IMR-90 (cell line): ENCODE results near the gene DGKQ. TPM values are rescaled to one million over a fixed set of nuclear protein-coding genes. Genes with fewer than 3 reads are reported as not detected.

ENCODE experiments used
- ATAC-seq: fragments of 200-7000 bp; cut with Tn5 transposase; 2 replicates; pipeline ENCODE4 v1.9.1; 2020; ENCODE audit warnings: low read depth, mild to moderate bottlenecking, moderate library complexity
- BruUV-seq: library from RNA; stranded (reverse); fragments of 400-500 nt; replicated peaks from 2 replicates; lab custom pipeline; 2021; lab: Mats Ljungman, UMichigan
- CTCF ChIA-PET: fragments of 300-600 bp; formaldehyde crosslinking; extraction: SDS; loops from one replicate; lab custom pipeline; 2021; ENCODE audit warnings: antibody characterized with exemption; lab: Yijun Ruan, JAX
- POLR2A ChIA-PET: fragments of 300-600 bp; sonication (Branson Sonifier 250); formaldehyde crosslinking; loops from one replicate; lab custom pipeline; 2022; ENCODE audit warnings: antibody characterized with exemption; ENCODE audit not compliant: unreplicated experiment; lab: Charles Lee
- DNase-seq: peaks from one replicate; pipeline ENCODE4 v3.0.0; 2013
- H2AFZ ChIP-seq: replicated peaks from 2 replicates; pipeline ENCODE3; 2013; ENCODE audit warnings: low read length, mild to moderate bottlenecking; ENCODE audit not compliant: poor library complexity
- H2AK5ac ChIP-seq: 2 replicates; pipeline ENCODE4 v1.6.1; 2013; ENCODE audit warnings: low read depth, low read length, inconsistent platforms
- H2AK9ac ChIP-seq: replicated peaks from 2 replicates; pipeline ENCODE3; 2013; ENCODE audit warnings: mild to moderate bottlenecking, low read depth, low read length, moderate library complexity; ENCODE audit not compliant: poor library complexity
- H2BK120ac ChIP-seq: 2 replicates; pipeline ENCODE4 v1.6.1; 2013; ENCODE audit warnings: low read depth, low read length, inconsistent platforms
- H2BK15ac ChIP-seq: 3 replicates; pipeline ENCODE4 v1.6.1; 2013; ENCODE audit warnings: low read depth, low read length, inconsistent platforms
- H2BK20ac ChIP-seq: 2 replicates; pipeline ENCODE4 v1.6.1; 2013; ENCODE audit warnings: low read depth, mild to moderate bottlenecking, inconsistent platforms, low read length, moderate library complexity
- H2BK5ac ChIP-seq: 2 replicates; pipeline ENCODE4 v1.6.1; 2013; ENCODE audit warnings: mild to moderate bottlenecking, low read depth, low read length, inconsistent platforms; ENCODE audit not compliant: poor library complexity, severe bottlenecking
- H3K14ac ChIP-seq: replicated peaks from 2 replicates; pipeline ENCODE4 v1.6.1; 2013; ENCODE audit warnings: low read depth, low read length, inconsistent platforms
- H3K18ac ChIP-seq: 2 replicates; pipeline ENCODE4 v1.6.1; 2013; ENCODE audit warnings: low read depth, low read length, control low read depth
- H3K23ac ChIP-seq: 2 replicates; pipeline ENCODE4 v1.6.1; 2013; ENCODE audit warnings: low read depth, low read length, inconsistent platforms
- H3K27ac ChIP-seq: 2 replicates; pipeline ENCODE4 v1.5.1; 2013; ENCODE audit warnings: mild to moderate bottlenecking, control low read depth, low read length; ENCODE audit not compliant: insufficient read depth
- H3K27me3 ChIP-seq: 2 replicates; pipeline ENCODE4 v1.6.1; 2013; ENCODE audit warnings: low read length; ENCODE audit not compliant: control insufficient read depth, insufficient read depth
- H3K36me3 ChIP-seq: 2 replicates; pipeline ENCODE4 v1.6.1; 2013; ENCODE audit warnings: low read length, mixed read lengths; ENCODE audit not compliant: control insufficient read depth, insufficient read depth
- H3K4ac ChIP-seq: 2 replicates; pipeline ENCODE4 v1.6.1; 2013; ENCODE audit warnings: low read depth, low read length, inconsistent platforms
- H3K4me1 ChIP-seq: 2 replicates; pipeline ENCODE4 v1.6.1; 2013; ENCODE audit warnings: low read length, mixed read lengths; ENCODE audit not compliant: control insufficient read depth, insufficient read depth
- H3K4me2 ChIP-seq: 2 replicates; pipeline ENCODE4 v1.6.1; 2013; ENCODE audit warnings: low read depth, mild to moderate bottlenecking, control low read depth, low read length, moderate library complexity
- H3K4me3 ChIP-seq: 2 replicates; pipeline ENCODE4 v1.5.1; 2013; ENCODE audit warnings: low read depth, mild to moderate bottlenecking, control low read depth, low read length, moderate library complexity; ENCODE audit not compliant: insufficient read depth
- H3K56ac ChIP-seq: 2 replicates; pipeline ENCODE4 v1.6.1; 2013; ENCODE audit warnings: low read length, inconsistent platforms; ENCODE audit not compliant: insufficient read depth; ENCODE audit errors: extremely low read depth
- H3K79me1 ChIP-seq, 2 experiments: 2 replicates each; pipeline ENCODE4 v1.6.1; 2013; ENCODE audit warnings: low read length in 2 of 2, inconsistent platforms in 1 of 2, low read depth in 1 of 2
- H3K9ac ChIP-seq: 2 replicates; pipeline ENCODE4 v1.6.1; 2013; ENCODE audit warnings: low read depth, low read length, control low read depth
- H3K9me1 ChIP-seq: 2 replicates; pipeline ENCODE4 v1.6.1; 2013; ENCODE audit warnings: low read length, inconsistent platforms; ENCODE audit not compliant: insufficient read depth
- H3K9me3 ChIP-seq: 2 replicates; pipeline ENCODE4 v1.6.1; 2013; ENCODE audit warnings: low read length; ENCODE audit not compliant: control insufficient read depth, insufficient read depth
- H4K20me1 ChIP-seq: 2 replicates; pipeline ENCODE4 v1.6.1; 2013; ENCODE audit warnings: low read length, inconsistent platforms; ENCODE audit not compliant: insufficient read depth
- H4K5ac ChIP-seq: 2 replicates; pipeline ENCODE4 v1.6.1; 2013; ENCODE audit warnings: mild to moderate bottlenecking, low read depth, low read length, control low read depth
- H4K8ac ChIP-seq, 2 experiments: 2 replicates each; pipeline ENCODE4 v1.6.1; 2013; ENCODE audit warnings: low read depth in 2 of 2, low read length in 2 of 2, control low read depth in 1 of 2, inconsistent platforms in 1 of 2
- H4K91ac ChIP-seq: 2 replicates; pipeline ENCODE4 v1.6.1; 2013; ENCODE audit warnings: low read depth, low read length, inconsistent platforms; ENCODE audit not compliant: insufficient read depth
- BHLHE40 ChIP-seq: fragments of 150-350 bp; IDR thresholded peaks from 2 replicates; pipeline ENCODE4 v1.6.1; 2016; ENCODE audit warnings: mild to moderate bottlenecking, low read depth, low read length
- CTCF ChIP-seq: conservative IDR thresholded peaks from 2 replicates; pipeline ENCODE4 v1.5.1; 2012; ENCODE audit warnings: mild to moderate bottlenecking, low read depth, low read length, improper control_type of control experiment
- ELK1 ChIP-seq: fragments of 150-350 bp; IDR thresholded peaks from 2 replicates; pipeline ENCODE4 v1.6.1; 2016; ENCODE audit warnings: low read depth, mild to moderate bottlenecking, low read length, moderate library complexity, borderline replicate concordance
- FOS ChIP-seq: fragments of 150-350 bp; IDR thresholded peaks from 2 replicates; pipeline ENCODE4 v1.6.1; 2016; ENCODE audit warnings: low read depth, low read length
- MAFK ChIP-seq: IDR thresholded peaks from 2 replicates; pipeline ENCODE4 v1.6.1; 2012; ENCODE audit warnings: low read depth, low read length, improper control_type of control experiment
- MXI1 ChIP-seq: IDR thresholded peaks from 2 replicates; pipeline ENCODE4 v1.6.1; 2012; ENCODE audit warnings: low read depth, mild to moderate bottlenecking, low read length, moderate library complexity, borderline replicate concordance
- WGBS, 2 experiments: methylation state at CpG; one replicate each; pipeline versions ENCODE4 v1.1.5 to v1.1.7; 2013; ENCODE audit warnings: missing lambda C conversion rate in 2 of 2; ENCODE audit not compliant: insufficient read length in 1 of 2; ENCODE audit errors: extremely low coverage in 2 of 2; 5-methylcytosine and 5-hydroxymethylcytosine counted together
- dilution Hi-C: fragments of 300-500 bp; cut with HindIII; formaldehyde crosslinking; loops from one replicate; pipeline ENCODE4 v1.14.3; 2018; ENCODE audit warnings: low sequenced_read_pairs; ENCODE audit not compliant: unreplicated experiment
- in situ Hi-C: fragments of 300-500 bp; cut with MboI; formaldehyde crosslinking; loops from 3 replicates; pipeline ENCODE4 v1.14.3; 2019; ENCODE audit warnings: low sequenced_read_pairs, inconsistent platforms, mixed read lengths
- intact Hi-C: fragments of 100-400 bp; cut with micrococcal nuclease; formaldehyde crosslinking; loops from 2 replicates; pipeline ENCODE4 v1.10.0; 2022
- polyA plus RNA-seq, 3 experiments: library from polyadenylated mRNA; depleted of rRNA; stranded (reverse); fragments of >200 nt; gene quantifications; 2 replicates each; pipeline ENCODE4 v1.2.3, GENCODE V29; 2012; ENCODE audit warnings: low replicate concordance in 1 of 3
- total RNA-seq: library from RNA; depleted of rRNA; stranded (reverse); fragments of >200 nt; gene quantifications from 2 replicates; pipeline ENCODE4 v1.2.3, GENCODE V29; 2012

DGKQ gene
- total and polyA plus RNA-seq, 2 of the 4 experiments (the other 2 are of a cell fraction) = 4.3 to 15.6 TPM

GRCh38 chr4:961351-962230, 11.8 kb downstream of the DGKQ start:
- no TSS peak for BruUV-seq
- peak overlapping the region; percentile 42 for H2AK9ac ChIP-seq
- no peak overlapping the region for H3K18ac ChIP-seq
- no peak overlapping the region for H3K4ac ChIP-seq
- H3K79me1 ChIP-seq = no peaks in the 10 kb centered on the region
- in situ Hi-C loops = no loop called here
- H3K9ac ChIP-seq = no peak overlapping the region
- ATAC-seq = no peak
- CTCF ChIA-PET = no interaction called here
- no peaks in the 10 kb centered on the region for H3K4me1 ChIP-seq
- H2AFZ ChIP-seq = no peak overlapping the region
- no peak overlapping the region for H4K91ac ChIP-seq
- H3K14ac ChIP-seq = no peak overlapping the region
- dilution Hi-C loops = no loop called here
- H2BK120ac ChIP-seq = no peak overlapping the region
- no peak overlapping the region for H3K4me2 ChIP-seq
- H2BK20ac ChIP-seq = no peak overlapping the region
- no peak for DNase-seq
- no peak overlapping the region for H3K56ac ChIP-seq
- TF ChIP-seq FOS (no peak), MXI1 (no peak), BHLHE40 (no peak), CTCF (no peak), MAFK (no peak), ELK1 (no peak)
- no peak overlapping the region for H2BK15ac ChIP-seq
- peaks cover 62% of the 10 kb centered on the region for H3K36me3 ChIP-seq
- H3K9me3 ChIP-seq = no peaks in the 10 kb centered on the region
- no peak overlapping the region for H2AK5ac ChIP-seq
- H3K23ac ChIP-seq = no peak overlapping the region
- no peak overlapping the region for H4K5ac ChIP-seq
- H2BK5ac ChIP-seq = no peak overlapping the region
- no peak overlapping the region for H3K27ac ChIP-seq
- 89% methylated on average over 24 of the region's 52 CpGs; no CpG with 5 or more reads in 1 of the 2 experiments for WGBS, 2 experiments
- H3K27me3 ChIP-seq = no peaks in the 10 kb centered on the region
- no peak overlapping the region for H3K4me3 ChIP-seq
- no peak overlapping the region for H4K8ac ChIP-seq
- POLR2A ChIA-PET = no interaction called here
- intact Hi-C loops = no loop called here
- H4K20me1 ChIP-seq = no peaks in the 10 kb centered on the region; the same call in 1 of the 2 replicates
- H3K9me1 ChIP-seq = no peaks in the 10 kb centered on the region
